Adipose tissue (tissue), 3 donors: Measurements from ENCODE around the gene PTGER3. TPM values are rescaled to one million over a fixed set of nuclear protein-coding genes. Genes with fewer than 3 reads are reported as not detected.

Experiments
- H3K27ac ChIP-seq: one replicate; pipeline ENCODE4 v1.5.1; 2013; ENCODE audit warnings: low read depth, low read length
- WGBS, 3 donors: extraction: QIAGEN DNeasy Blood & Tissue Kit; methylation state at CpG; one replicate each; pipeline ENCODE4 v1.1.7; 2013; 5-methylcytosine and 5-hydroxymethylcytosine counted together
- polyA plus RNA-seq, 3 donors: library from polyadenylated mRNA; stranded (reverse); fragments of 200-250 nt; gene quantifications; one replicate each; pipeline ENCODE4 v1.2.3, GENCODE V29; 2013
- donor health status: healthy with polysubstance abuse.
- donor health status: Bipolar disorder and iron deficiency.
- donor health status: healthy.

The PTGER3 gene
- 100 to 1,000 TPM in 1 of 3 donors, 10 to 100 TPM in 1, 1 to 10 TPM in 1; 7.4 to 136 (median 29.2) TPM for polyA plus RNA-seq

DNA sequence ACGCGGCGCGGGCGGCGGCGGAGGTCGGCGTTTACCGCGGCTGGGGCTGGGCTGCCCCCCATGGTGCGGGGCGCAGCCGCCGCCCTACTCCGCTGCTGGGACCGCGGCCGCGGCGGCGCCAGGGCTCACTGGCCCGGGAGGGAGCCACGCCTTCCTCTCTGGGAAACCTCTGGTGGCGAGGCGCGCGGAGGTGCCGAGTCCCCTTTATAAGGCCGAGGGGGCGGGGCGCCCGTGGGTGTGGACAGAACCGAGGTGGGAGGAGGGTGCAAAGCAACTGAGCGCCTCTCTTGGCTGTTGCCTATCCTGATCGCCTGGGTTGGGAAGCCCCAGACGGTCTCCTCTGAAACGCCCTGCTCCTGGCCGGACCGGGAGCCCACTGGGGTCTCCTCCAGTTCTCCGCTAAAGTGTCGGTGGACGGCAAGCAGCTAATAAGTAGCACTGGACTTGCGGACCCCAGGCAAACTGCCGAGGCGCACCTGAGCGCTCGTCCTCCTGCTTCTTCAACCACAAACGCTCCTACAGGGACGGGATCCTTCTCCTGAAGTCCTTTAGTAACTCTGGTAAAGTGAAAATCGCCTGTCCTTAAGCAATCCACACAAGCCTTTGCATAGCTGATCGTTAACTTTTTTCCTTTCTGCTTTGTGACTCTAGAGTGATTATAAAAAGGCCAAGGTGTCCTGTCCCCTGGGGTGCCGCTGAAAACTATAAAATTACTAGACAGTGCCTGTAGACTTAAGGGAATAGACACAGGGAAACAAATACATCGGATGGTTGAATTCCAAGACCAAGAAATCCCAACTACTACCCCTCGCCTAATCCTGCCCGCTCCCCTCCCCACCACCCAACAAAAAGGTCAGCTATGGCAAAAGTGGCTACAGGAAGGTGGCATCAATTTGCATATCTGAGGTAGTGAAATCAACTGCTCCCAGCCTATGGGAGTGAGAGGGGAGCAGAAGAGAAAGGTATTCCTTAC lies at the start of gene PTGER3:
TSS of gene PTGER3 (minus strand) at position 182 of the 973 bp plus-strand sequence. CDS start 239 bp downstream, outside the sequence.
- H3K27ac ChIP-seq = no peak within 1 kb of the TSS
- 5 to 8% (median 6%) methylated on average over 50 to 56 of the region's 56 CpGs for WGBS, 3 donors

DNA sequence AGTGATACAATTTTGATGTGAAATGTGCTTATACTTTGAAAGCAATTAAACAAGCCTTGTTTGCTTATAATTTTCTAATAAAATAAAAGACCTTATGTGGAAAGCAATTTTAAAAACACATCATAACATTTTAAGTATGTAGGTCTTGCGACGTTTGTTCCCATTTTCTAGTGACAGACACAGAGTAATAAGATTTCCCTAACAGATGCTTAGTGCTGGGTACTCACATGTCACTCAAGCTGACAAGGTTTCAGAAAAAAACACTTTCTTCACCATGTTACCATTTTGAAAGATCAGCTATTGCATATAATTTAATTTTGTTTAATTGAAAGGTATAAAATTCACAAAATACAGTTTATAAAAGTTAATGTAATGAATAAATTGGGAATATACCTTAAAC lies 47.3 kb upstream of the PTGER3 start:
- no peak overlapping the region for H3K27ac ChIP-seq
- 94 to 95% (median 95%) methylated on average over 2 of the region's 2 CpGs for WGBS, 3 donors

DNA sequence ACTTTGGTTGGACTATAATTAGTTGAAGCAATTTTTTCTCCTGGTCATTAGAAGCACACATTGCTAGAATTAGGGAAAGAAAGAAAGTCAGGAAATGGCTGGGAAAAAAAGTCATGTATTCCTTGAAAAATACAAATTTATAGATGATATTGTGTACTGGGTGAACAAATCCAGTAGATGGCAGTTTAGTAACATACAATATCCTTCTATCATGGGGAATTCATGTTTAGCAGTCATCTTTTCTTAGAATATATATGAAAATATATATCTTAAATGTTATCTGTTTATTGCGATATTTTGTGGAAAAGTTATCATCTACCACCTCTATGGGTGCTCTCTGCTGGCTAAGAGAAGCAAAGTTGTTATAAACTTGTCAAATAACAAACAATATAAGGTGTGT lies 46.3 kb upstream of the PTGER3 start:
- no peak overlapping the region for H3K27ac ChIP-seq
- 68 to 85% (median 80%) methylated on average over 1 of the region's 1 CpG for WGBS, 3 donors

DNA sequence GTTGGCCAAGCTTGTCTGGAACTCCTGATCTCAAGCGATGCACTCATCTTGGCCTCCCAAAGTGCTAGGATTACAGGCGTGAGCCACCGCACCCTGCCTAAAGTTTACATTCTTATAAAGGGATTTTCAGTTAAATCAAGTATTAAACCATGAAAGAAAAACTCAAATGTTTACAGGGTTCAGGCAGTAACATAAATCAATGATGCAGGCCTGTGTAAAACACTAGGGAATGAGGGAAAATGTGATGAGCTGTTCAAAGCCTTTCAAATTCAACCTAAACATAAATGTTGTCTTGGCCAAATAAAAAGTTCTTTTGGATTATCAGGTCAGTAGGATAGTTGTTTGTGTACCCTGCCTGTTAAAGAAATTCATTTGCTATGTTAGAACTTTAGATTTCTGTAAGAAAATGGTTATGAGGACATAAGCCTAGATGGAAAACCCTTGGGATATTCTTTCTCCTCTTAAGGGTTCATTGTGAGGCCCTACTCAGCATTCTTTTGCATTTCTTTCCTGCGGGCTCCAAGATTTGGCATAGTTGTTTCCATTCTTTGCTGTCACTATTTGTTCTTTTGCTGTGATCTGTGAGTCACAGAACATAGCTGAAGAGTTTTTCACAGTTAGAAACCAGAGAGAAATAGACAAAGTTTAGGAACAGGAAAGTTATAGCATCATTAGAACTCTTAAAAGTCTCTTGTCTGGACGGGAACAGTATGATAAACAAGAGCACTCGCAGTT lies 42.1 kb upstream of the PTGER3 start:
- no peak overlapping the region for H3K27ac ChIP-seq
- 75 to 82% (median 78%) methylated on average over 6 of the region's 6 CpGs for WGBS, 3 donors

DNA sequence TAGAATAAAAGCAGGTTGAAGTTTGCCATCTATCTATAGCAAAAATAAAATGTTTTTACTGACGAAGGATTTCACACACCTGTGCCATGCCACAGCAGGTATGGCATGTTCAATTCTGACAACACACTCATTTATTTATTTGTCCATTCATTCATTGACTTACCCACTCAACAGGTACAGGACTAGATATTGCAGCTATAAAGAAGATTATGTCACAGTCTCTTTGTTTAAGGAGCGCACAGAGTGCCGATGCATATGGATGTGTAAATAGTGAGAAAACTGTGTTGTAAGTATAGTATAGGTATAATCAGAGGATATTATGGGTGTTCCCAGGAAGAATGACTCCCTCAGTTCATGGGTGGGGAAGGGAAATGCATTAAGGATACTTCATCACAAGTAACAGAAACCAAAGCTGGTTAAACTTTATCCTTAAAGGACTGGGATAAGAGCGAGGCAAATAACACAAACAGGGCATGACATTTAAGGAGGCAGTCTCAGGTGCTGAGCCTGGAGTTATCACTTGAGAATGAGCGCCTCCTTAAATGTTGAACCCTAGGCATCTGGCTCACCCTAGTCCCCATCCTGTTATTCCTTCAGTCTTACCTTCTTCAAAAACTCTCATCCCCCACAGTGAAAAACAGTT lies 41.1 kb upstream of the PTGER3 start:
- no peak overlapping the region for H3K27ac ChIP-seq
- WGBS, 3 donors = 81 to 89% (median 89%) methylated on average over 5 of the region's 5 CpGs

DNA sequence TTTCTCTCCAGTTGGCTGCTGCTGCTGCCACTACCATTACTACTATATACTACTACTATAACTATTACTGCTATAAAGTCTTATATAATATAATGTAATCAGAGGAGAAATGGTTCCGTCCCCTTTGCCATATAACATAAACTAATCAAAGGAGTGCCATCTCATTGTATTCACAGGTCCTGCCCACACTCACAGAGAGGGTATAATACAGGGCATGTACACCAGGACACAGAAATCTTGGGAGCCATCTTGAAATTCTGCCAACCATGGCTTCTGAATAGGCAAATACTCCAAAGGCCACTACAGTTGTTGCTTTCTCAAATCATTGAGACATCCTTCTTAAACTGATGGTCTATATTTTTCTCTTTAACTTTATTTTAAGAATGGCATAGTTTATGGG lies 40.1 kb upstream of the PTGER3 start:
- WGBS, 3 donors = 95 to 100% (median 97%) methylated on average over 1 of the region's 1 CpG
- no peak overlapping the region for H3K27ac ChIP-seq

DNA sequence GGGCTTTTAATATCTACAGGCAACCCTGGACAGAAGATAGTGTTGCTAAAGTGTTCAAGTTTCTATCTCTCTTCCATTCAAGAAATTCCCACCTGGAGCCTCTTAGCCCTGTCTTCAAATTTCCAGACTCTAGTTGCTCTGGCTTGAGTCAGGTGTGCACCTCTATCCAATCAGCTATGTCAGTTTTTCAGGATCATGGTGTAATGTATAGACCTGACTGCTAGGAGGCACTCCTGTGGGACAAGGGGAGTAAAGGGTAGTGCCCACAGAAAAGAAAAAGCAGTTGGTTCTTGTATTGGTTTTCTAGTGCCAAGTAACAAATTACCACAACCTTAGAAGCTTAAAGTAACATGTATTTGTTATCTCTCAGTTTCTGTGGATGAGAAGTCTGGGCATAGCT lies 39.4 kb upstream of the PTGER3 start:
- no peak overlapping the region for H3K27ac ChIP-seq

DNA sequence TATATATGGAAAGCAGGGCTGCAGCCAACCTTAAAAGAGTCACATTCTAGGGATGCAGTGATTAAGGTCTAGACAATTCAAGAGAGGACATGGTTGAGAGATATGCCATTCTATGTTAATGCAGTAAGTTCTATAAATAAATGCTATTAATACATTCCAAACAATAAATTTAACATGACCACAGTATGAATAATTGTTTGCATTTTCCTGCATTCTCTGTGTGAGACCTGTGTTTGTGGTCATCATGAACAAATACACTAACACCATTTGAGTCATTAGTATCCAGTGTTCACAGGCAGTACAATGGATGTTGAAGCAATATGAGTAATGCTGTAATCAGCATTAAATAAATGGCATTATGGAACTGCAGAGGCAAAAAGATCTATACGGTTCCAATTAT lies 38.7 kb upstream of the PTGER3 start:
- WGBS, 3 donors = 81 to 87% (median 84%) methylated on average over 1 of the region's 1 CpG
- no peak overlapping the region for H3K27ac ChIP-seq

DNA sequence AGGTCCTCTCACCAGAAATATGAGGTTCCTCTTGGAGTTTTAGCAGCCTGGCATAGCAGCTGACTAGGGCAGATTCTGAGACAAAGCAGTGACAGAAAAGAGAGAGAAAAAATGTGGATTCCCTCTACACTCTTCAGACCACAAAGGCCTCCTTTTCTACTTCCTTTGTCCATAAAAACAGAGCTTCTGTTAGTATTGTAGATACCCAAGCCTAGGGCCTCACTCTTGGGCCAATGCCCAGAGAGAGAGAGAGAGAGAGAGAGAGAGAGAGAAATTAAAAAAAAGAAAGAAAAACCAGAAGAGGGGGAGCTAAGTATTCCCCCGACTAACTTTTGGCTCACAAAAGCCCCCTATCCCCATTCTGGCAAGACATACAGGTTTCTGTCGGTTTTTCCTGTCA lies 35.7 kb upstream of the PTGER3 start:
- WGBS, 3 donors = 58 to 75% (median 73%) methylated on average over 2 of the region's 2 CpGs
- H3K27ac ChIP-seq = no peak overlapping the region

DNA sequence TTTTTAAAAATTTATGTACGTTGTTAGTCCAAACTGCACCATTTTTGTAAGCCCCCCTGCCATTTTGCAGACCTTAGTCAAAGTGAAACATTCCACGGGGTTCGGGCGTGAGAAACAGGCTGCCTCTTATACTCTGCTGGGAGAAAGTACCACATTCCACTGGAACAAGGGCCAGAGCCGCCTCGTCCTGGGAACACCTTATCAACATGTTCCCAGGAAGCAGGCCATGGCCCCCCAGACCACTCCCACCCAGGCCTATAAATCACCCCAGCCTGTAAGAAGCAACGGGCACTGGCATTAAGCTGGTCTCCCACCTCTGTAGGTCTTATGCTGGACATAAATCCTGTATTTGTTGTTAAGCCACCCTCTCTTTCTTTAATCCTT lies 34.1 kb upstream of the PTGER3 start:
- WGBS, 3 donors = 66 to 76% (median 75%) methylated on average over 7 of the region's 7 CpGs
- no peak overlapping the region for H3K27ac ChIP-seq

DNA sequence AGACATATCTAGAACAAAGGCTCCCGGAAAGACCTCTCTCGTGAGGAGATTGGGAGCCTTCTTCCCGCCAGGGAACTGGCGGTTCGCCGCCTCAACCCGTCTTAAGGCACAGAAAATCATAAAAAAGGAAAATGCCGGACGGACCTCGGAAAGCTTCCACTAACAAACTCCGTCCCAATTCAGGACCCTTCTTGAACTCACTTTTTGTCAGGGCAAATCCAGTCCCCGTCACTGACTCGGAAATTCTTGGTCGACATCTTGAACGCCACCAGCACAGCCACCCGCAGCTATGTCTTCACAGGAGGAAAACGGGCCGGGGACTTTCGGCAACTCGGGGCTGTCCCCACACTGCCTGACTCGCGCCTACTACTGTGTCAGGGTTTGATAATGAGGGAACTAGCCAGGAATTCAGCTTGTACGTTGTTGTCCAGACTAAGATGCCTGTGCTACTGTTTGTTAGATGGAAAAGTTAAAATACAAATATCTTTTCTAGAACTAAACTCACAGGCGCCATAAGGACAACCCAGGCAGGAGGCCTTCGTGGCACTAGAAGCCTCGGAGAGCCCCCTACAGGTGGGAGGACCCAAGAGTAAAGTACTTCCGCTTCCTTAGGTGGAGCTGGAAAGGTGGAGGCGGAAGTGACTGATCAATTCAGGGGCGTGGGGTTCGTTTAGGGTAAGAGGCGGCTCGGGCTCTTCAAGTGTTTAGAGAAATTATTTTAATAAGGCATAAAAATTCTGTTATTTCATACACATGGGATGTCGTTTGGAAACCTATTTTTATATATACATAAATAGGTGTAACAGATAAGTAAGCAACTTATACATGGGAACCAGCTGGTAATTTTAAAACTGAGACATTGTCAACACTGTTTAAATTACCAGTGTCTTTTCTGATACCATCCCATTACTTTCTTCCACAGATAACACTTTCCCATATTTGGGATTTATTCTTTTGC lies 33.4 kb upstream of the PTGER3 start, which contains the start of gene ZRANB2:
TSS of gene ZRANB2 (minus strand) at position 297 of the 958 bp plus-strand sequence. CDS start at position 257, 40 bp downstream.
- WGBS, 3 donors = 0% methylated on average over 33 of the region's 33 CpGs
- no peak within 1 kb of the TSS for H3K27ac ChIP-seq

DNA sequence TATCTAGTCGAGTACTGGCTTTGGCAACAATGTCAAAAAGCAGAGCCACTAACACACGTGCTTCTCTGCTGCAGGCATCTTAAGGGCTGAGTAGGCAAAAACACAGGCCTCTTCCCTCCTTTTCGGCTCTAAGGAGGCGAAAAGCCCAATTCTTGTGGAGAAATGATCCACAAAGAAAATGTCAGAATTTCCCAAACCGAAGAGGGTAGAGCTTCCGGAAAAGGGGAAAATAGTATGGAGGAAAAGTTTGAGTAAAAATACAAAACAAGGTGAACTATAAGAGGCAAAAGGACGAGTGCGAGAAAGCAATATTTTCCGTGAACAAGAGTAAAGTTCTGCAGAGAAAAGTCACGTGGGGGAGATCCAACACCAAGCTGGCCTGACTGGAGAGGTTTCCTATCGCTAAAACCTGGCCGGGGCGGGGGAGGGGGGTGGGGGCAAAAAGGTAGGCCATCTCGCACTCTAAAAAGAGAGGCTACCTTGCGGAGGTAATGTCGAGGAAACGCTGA lies 32.7 kb upstream of the PTGER3 start:
- no peak overlapping the region for H3K27ac ChIP-seq
- WGBS, 3 donors = 0 to 1% (median 1%) methylated on average over 17 of the region's 17 CpGs

DNA sequence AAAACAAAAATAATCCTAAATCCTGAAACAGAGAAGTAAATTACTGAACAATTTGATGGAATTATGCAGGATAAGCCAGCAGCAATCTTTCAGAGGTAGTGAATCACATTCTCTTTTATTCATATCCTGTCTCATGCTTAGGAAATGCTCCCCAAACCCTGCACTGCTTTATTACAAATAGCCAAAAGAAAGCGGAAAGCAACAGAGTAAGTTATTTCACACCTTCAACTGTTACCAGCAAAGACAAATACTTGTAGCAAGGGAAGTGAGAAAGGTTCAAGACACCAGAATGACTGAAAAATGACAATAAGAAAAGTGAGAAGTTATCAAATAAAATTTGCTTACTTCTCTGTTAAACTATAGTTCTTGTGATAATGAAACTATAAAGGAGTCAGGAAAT lies 27.1 kb upstream of the PTGER3 start:
- WGBS, 3 donors = 85 to 97% (median 91%) methylated on average over 1 of the region's 1 CpG
- no peak overlapping the region for H3K27ac ChIP-seq

DNA sequence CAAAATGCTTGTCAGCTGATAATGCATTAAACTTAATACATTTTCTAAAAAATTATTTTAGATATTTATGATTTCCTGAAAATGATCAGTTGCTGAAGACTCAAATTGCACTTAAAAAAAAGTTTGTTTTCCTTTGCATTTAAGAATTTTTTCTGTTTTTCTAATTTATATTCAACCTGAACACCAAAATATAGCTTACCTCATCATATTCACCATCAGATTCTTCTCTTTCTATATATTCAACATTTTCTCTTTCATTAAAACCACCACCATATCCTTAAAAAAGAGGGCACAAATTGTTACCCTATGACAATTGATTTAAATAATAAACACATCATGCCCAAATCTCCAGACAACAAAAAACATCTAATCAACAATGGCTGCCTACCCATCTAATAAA lies 24.7 kb upstream of the PTGER3 start:
- no peak overlapping the region for H3K27ac ChIP-seq

DNA sequence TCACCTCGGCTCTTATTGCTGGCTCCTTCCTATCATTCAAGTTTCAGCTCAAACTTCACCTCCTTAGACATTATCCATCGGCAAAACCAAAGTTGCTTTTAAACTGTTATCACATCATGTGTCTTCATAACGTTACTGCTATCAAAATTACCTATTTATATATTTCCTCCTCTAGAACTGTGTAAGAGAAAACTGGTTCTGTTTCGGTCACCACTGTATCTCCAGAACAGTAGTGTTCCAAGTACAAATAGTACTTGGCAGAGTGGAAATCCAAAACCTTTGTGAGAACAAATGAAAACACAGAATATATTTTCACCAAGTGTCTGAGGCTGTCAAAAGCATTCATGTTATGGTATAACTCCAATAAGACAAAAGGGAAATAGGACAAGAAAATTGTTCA lies 24.1 kb upstream of the PTGER3 start:
- no peak overlapping the region for H3K27ac ChIP-seq
- WGBS, 3 donors = 82 to 90% (median 88%) methylated on average over 4 of the region's 4 CpGs

DNA sequence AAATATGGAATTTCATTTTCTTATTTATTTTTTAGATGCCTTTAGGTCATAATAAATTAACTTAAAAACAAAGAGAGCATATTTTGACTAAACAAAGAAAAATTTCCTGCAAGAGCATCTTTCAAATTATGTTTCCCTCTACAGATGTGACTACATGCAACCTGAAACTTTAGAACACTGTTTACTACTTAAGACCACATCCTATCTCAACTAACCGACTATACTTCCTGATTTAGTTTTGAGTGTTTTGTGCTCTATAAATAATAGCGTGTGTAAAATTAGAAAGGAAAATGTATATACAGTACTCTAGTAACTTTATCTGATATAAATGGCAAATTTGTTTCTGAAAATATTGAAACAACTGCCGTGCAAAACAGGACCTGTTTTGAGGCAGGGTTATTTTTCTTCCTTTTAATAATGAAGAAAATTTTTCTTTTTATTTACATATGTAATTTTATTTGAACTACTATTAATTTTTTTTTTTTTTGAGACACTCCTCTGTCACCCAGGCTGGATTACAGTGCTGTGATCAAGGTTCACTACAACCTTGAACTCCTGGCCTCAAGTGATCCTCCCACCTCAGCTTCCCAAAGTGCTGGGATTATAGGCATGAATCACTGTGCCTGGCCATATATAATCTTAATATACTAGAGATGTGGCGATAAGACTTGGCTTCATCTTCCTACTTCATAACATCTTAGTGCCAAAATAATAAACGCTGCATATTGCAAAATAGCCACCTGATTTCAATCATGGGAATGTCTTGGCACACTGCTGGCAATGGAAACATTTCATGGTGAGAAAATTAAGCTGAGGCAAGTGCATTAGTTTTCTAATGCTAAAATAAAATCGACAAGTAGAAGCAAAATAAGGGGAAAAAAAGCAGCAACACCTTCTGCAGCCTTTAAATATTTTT lies 21.0 kb upstream of the PTGER3 start:
- 76 to 87% (median 80%) methylated on average over 6 of the region's 6 CpGs for WGBS, 3 donors
- no peak overlapping the region for H3K27ac ChIP-seq

DNA sequence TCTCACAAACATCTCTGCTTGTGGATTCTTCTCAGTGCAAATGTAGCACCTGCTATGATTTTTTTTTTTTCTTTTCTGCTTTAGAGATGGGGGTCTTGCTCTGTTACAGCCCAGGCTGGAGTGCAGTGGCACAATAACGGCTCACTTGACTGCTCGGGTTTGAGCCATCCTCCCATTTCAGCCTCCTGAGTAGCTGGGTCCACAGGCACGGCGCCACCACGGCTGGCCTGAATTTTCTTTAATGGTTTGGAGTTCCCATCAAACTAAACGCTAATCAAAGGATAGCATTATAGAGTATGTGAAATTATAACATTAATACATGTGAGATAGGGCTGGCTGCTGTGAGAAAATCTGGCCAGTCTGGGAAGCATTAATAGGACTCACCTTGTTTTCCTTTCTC lies 7.2 kb upstream of the PTGER3 start:
- no peak overlapping the region for H3K27ac ChIP-seq
- WGBS, 3 donors = 77 to 85% (median 80%) methylated on average over 6 of the region's 6 CpGs
